Aorta (tissue), 5 donors: ENCODE results near the gene MARK2. TPM values are rescaled to one million over a fixed set of nuclear protein-coding genes. Genes with fewer than 3 reads are reported as not detected.

Source experiments
- ATAC-seq: fragments of 200-7000 bp; cut with Tn5 transposase; one replicate; pipeline ENCODE4 v1.9.1; 2022; ENCODE audit warnings: moderate library complexity; ENCODE audit not compliant: low FRiP score
- DNase-seq, 2 donors: peaks; one replicate each; pipeline ENCODE4 v3.0.0-alpha.2; 2020
- H3K27ac ChIP-seq, 2 donors: one replicate each; pipeline ENCODE4 v1.5.1; 2013; ENCODE audit warnings: low read length in 2 of 2, mild to moderate bottlenecking in 2 of 2, moderate library complexity in 2 of 2, control low read depth in 1 of 2, inconsistent platforms in 1 of 2, low read depth in 1 of 2
- H3K27me3 ChIP-seq, 2 donors: one replicate each; pipeline ENCODE4 v1.6.1; 2013; ENCODE audit warnings: control low read depth in 1 of 2, low read length in 1 of 2, mild to moderate bottlenecking in 1 of 2, moderate library complexity in 1 of 2; ENCODE audit not compliant: insufficient read depth in 2 of 2, control insufficient read depth in 1 of 2
- H3K36me3 ChIP-seq, 2 donors: one replicate each; pipeline ENCODE4 v1.6.1; 2013; ENCODE audit warnings: control low read depth in 1 of 2, low read length in 1 of 2, mild to moderate bottlenecking in 1 of 2; ENCODE audit not compliant: insufficient read depth in 2 of 2, control insufficient read depth in 1 of 2
- H3K4me1 ChIP-seq, 2 donors: one replicate each; pipeline ENCODE4 v1.6.1; 2013; ENCODE audit warnings: low read length in 2 of 2, control low read depth in 1 of 2, mild to moderate bottlenecking in 1 of 2, moderate library complexity in 1 of 2; ENCODE audit not compliant: insufficient read depth in 2 of 2, control insufficient read depth in 1 of 2
- H3K4me3 ChIP-seq, 2 donors: one replicate each; pipeline ENCODE4 v1.5.1; 2013; ENCODE audit warnings: low read length in 2 of 2, control low read depth in 1 of 2, mild to moderate bottlenecking in 1 of 2
- H3K9me3 ChIP-seq: one replicate; pipeline ENCODE4 v1.6.1; 2013; ENCODE audit warnings: mild to moderate bottlenecking, low read length; ENCODE audit not compliant: control insufficient read depth
- WGBS, 2 donors: extraction: QIAGEN DNeasy Blood & Tissue Kit; methylation state at CpG; one replicate each; pipeline ENCODE4 v1.1.7; 2013; 5-methylcytosine and 5-hydroxymethylcytosine counted together
- intact Hi-C, 2 donors: fragments of 100-400 bp; cut with DNase I; formaldehyde crosslinking; loops; one replicate each; pipeline versions ENCODE4 v1.14.2 to v1.15.0; 2022
- polyA plus RNA-seq, 2 donors: library from polyadenylated mRNA; stranded (reverse); fragments of 200-250 nt; gene quantifications; one replicate each; pipeline ENCODE4 v1.2.3, GENCODE V29; 2013
- total RNA-seq, 2 donors: library from RNA; stranded (reverse); fragmentation: NEBNext Ultra II Directional; extraction: Animal tissue kit (Norgen Biotek cat#: 25700); gene quantifications; one replicate each; pipeline ENCODE4 v1.2.1, GENCODE V29; 2021
- donor health status: healthy with polysubstance abuse.
- donor health status: Bipolar disorder and iron deficiency.
- donor health status: DM: no; HTN: no; CAD: no.
- donor health status: DM: no; HTN: no; CAD: no.
- donor health status: DM: yes; HTN: yes; CAD: no.

Gene MARK2
- total and polyA plus RNA-seq, 4 donors, result 8.1 to 32.5 (median 18.9) TPM

GRCh38 chr11:63901660-63902059 lies 62.8 kb downstream of the MARK2 start:
- no peaks in the 10 kb centered on the region for H3K4me1 ChIP-seq
- H3K27me3 ChIP-seq, result no peaks in the 10 kb centered on the region
- H3K9me3 ChIP-seq, result no peaks in the 10 kb centered on the region
- H3K4me3 ChIP-seq, result no peak overlapping the region
- H3K27ac ChIP-seq, result no peak overlapping the region
- WGBS, 2 donors, result 66% methylated on average over 3 of the region's 3 CpGs
- ATAC-seq (no peak), DNase-seq (no peak)
- peaks cover 11 to 12% of the 10 kb centered on the region in 2 donors for H3K36me3 ChIP-seq
- intact Hi-C loops, result no loop called here

GRCh38 chr11:63903884-63904283 lies 65.0 kb downstream of the MARK2 start:
- DNase-seq (no peak), ATAC-seq (no peak)
- Histone ChIP-seq H3K36me3 (peaks cover 9 to 12% of the 10 kb centered on the region in 2 donors), H3K27me3 (no peaks in the 10 kb centered on the region), H3K4me3 (no peak overlapping the region), H3K9me3 (no peaks in the 10 kb centered on the region), H3K4me1 (no peaks in the 10 kb centered on the region), H3K27ac (no peak overlapping the region)
- 90 to 95% methylated on average over 14 of the region's 14 CpGs for WGBS, 2 donors
- intact Hi-C loops, result no loop called here

- Histone ChIP-seq H3K9me3 (no peaks in the 10 kb centered on the region), H3K4me3 (no peak overlapping the region), H3K4me1 (no peaks in the 10 kb centered on the region), H3K27ac (peak overlapping the region in 1 of 2 donors; percentile 24), H3K27me3 (no peaks in the 10 kb centered on the region), H3K36me3 (peaks cover 6 to 9% of the 10 kb centered on the region in 2 donors)
- DNase-seq (peak in 1 of 2 donors; percentile 74), ATAC-seq (no peak)
- intact Hi-C loops, result loop anchor here in 1 of 2 donors (5.0 kb wide), 1 partner anchor 43 kb away; no protein-coding TSS in a partner anchor
- 88% methylated on average over 13 of the region's 13 CpGs for WGBS, 2 donors
Observed at GRCh38 chr11:63904743-63905142, 65.8 kb downstream of the MARK2 start.

GRCh38 chr11:63905179-63905578 lies 66.3 kb downstream of the MARK2 start:
- Histone ChIP-seq H3K4me3 (no peak overlapping the region), H3K9me3 (no peaks in the 10 kb centered on the region), H3K4me1 (no peaks in the 10 kb centered on the region), H3K36me3 (peaks cover 3 to 6% of the 10 kb centered on the region in 2 donors), H3K27me3 (no peaks in the 10 kb centered on the region), H3K27ac (no peak overlapping the region)
- intact Hi-C loops, result loop anchor here in 1 of 2 donors (5.0 kb wide), 1 partner anchor 42 kb away; no protein-coding TSS in a partner anchor
- DNase-seq (no peak), ATAC-seq (no peak)
- WGBS, 2 donors, result 31 to 34% methylated on average over 6 of the region's 6 CpGs

- Histone ChIP-seq H3K27ac (no peak overlapping the region), H3K9me3 (no peaks in the 10 kb centered on the region), H3K36me3 (peaks cover 2 to 3% of the 10 kb centered on the region in 2 donors), H3K4me3 (no peak overlapping the region), H3K27me3 (no peaks in the 10 kb centered on the region), H3K4me1 (no peaks in the 10 kb centered on the region)
- intact Hi-C loops, result loop anchor here in 1 of 2 donors (5.0 kb wide), 1 partner anchor 41 kb away; no protein-coding TSS in a partner anchor
- no peak for DNase-seq
- 92 to 95% methylated on average over 4 of the region's 4 CpGs for WGBS, 2 donors
- ATAC-seq, result no peak
Observed at GRCh38 chr11:63906087-63906486, 67.2 kb downstream of the MARK2 start.

GRCh38 chr11:63906585-63906984 lies 67.7 kb downstream of the MARK2 start:
- Histone ChIP-seq H3K4me3 (no peak overlapping the region), H3K4me1 (no peaks in the 10 kb centered on the region), H3K36me3 (peaks cover 2 to 3% of the 10 kb centered on the region in 2 donors), H3K9me3 (no peaks in the 10 kb centered on the region), H3K27me3 (no peaks in the 10 kb centered on the region), H3K27ac (no peak overlapping the region)
- DNase-seq, result no peak
- 84 to 88% methylated on average over 7 of the region's 7 CpGs for WGBS, 2 donors
- intact Hi-C loops, result loop anchor here in 1 of 2 donors (5.0 kb wide), 1 partner anchor 41 kb away; no protein-coding TSS in a partner anchor
- ATAC-seq, result no peak

GRCh38 chr11:63907063-63907462 lies 68.2 kb downstream of the MARK2 start:
- ATAC-seq, result no peak
- Histone ChIP-seq H3K27ac (no peak overlapping the region), H3K4me1 (no peaks in the 10 kb centered on the region), H3K9me3 (no peaks in the 10 kb centered on the region), H3K4me3 (no peak overlapping the region), H3K27me3 (no peaks in the 10 kb centered on the region), H3K36me3 (peaks cover 2 to 3% of the 10 kb centered on the region in 2 donors)
- no peak for DNase-seq
- WGBS, 2 donors, result 71 to 76% methylated on average over 6 of the region's 6 CpGs
- intact Hi-C loops, result loop anchor here in 1 of 2 donors (5.0 kb wide), 1 partner anchor 40 kb away; no protein-coding TSS in a partner anchor

GRCh38 chr11:63907808-63908530 lies 69.1 kb downstream of the MARK2 start:
- Histone ChIP-seq H3K4me1 (no peaks in the 10 kb centered on the region), H3K36me3 (no peaks in the 10 kb centered on the region), H3K27me3 (no peaks in the 10 kb centered on the region), H3K9me3 (no peaks in the 10 kb centered on the region), H3K4me3 (no peak overlapping the region), H3K27ac (no peak overlapping the region)
- DNase-seq (no peak), ATAC-seq (no peak)
- intact Hi-C loops, result loop anchor here in 1 of 2 donors (5.0 kb wide), 1 partner anchor 39 kb away; no protein-coding TSS in a partner anchor
- WGBS, 2 donors, result 71 to 77% methylated on average over 21 of the region's 21 CpGs
